ENCODE data around the gene SMYD3. TPM values are rescaled to one million over a fixed set of nuclear protein-coding genes. Genes with fewer than 3 reads are reported as not detected.

Gene SMYD3
- total RNA-seq, 1 experiment from 2014 or later: 25.5 TPM

- Histone ChIP-seq H3K79me2 (ENCODE audit: insufficient read depth, low read length) (no peaks in the 10 kb centered on the region), H3K23ac (ENCODE audit: insufficient read length, low read depth, low read length) (no peak overlapping the region), H2AFZ (ENCODE audit: low read length) (no peak overlapping the region), H3K14ac (ENCODE audit: insufficient read depth, low read length) (no peak overlapping the region), H3K23me2 (ENCODE audit: insufficient read length, low read depth, low read length, poor library complexity, severe bottlenecking) (no peaks in the 10 kb centered on the region), H3T11ph (ENCODE audit: low read length) (no peak overlapping the region), H3K18ac (ENCODE audit: insufficient read length, low read depth, low read length) (no peak overlapping the region), H2BK5ac (ENCODE audit: insufficient read length, low read length) (no peak overlapping the region), H2BK120ac (ENCODE audit: low read depth, low read length, poor library complexity, severe bottlenecking) (no peak overlapping the region), H4K5ac (ENCODE audit: insufficient read length, low read depth, low read length) (no peak overlapping the region), H3K27me3 (ENCODE audit: insufficient read depth, low read length) (no peaks in the 10 kb centered on the region), H4K8ac (replicated peaks; ENCODE audit: insufficient read length, low read depth, low read length) (no peak overlapping the region), H2BK15ac (ENCODE audit: low read depth, low read length) (no peak overlapping the region), H3K9ac (ENCODE audit: extremely low read depth, insufficient read length, low read length) (no peak overlapping the region), H4K20me1 (ENCODE audit: control insufficient read depth, insufficient read depth, insufficient read length) (peaks cover 3% of the 10 kb centered on the region), H3K27ac (ENCODE audit: insufficient read length, low read depth, low read length) (no peak overlapping the region), H3K79me1 (ENCODE audit: insufficient read depth, low read depth, low read length, poor library complexity, severe bottlenecking) (no peaks in the 10 kb centered on the region), H4K91ac (ENCODE audit: insufficient read length, low read depth, low read length) (no peak overlapping the region), H3K56ac (ENCODE audit: insufficient read length, low read depth, low read length) (no peak overlapping the region), H2AK5ac (ENCODE audit: insufficient read length, low read length) (no peak overlapping the region), H3K4me1 (ENCODE audit: insufficient read depth, low read length) (no peaks in the 10 kb centered on the region; the same call in 1 of the 2 replicates), H3K4ac (ENCODE audit: low read depth, low read length) (no peak overlapping the region), H2BK20ac (ENCODE audit: low read depth, low read length, poor library complexity, severe bottlenecking) (no peak overlapping the region), H3K9me3 (ENCODE audit: control insufficient read depth, low read depth, low read length) (no peaks in the 10 kb centered on the region), H3K4me2 (ENCODE audit: insufficient read depth, insufficient read length, low read length) (no peak overlapping the region), H2BK12ac (ENCODE audit: insufficient read length, low read depth, low read length) (no peak overlapping the region)
- no peaks in the 10 kb centered on the region for H3K9me3 Mint-ChIP-seq
- no CpG with 5 or more reads among the region's 3 CpGs for WGBS (ENCODE audit: extremely low coverage, insufficient read length, low lambda C conversion rate)
- 0 out of 4 replicates have a peak, but pooled peaks cover 0 to 3% of the 10 kb centered on the region in 2 experiments for H3K4me1 Mint-ChIP-seq
- H3K27me3 Mint-ChIP-seq (ENCODE audit: low read depth): no peaks in the 10 kb centered on the region
- no peak for TF ChIP-seq CTCF (conservative IDR thresholded peaks at IDR 0.05)
- no peak overlapping the region for H3K27ac Mint-ChIP-seq
- peaks cover 0 to 3% (median 0%) of the 10 kb centered on the region in 3 experiments; a peak in 2 of 7 replicates for H3K36me3 Mint-ChIP-seq (ENCODE audit: insufficient read depth in 1 of 3, low read depth in 3 of 3)
- H3K4me3 Mint-ChIP-seq: no peak overlapping the region
- no peak for DNase-seq
These were observed 293.6 kb downstream of the SMYD3 start for GRCh38 chr1:246213502-246213901.

All from H9 (cell line).